Measurements from ENCODE around the gene GDA. TPM values are rescaled to one million over a fixed set of nuclear protein-coding genes. Genes with fewer than 3 reads are reported as not detected.
A peak's percentile ranks its signal among the peaks of the same experiment; 100 is the strongest.

Gene GDA
- total and polyA plus RNA-seq, 2 of the 8 experiments (the other 6 are each of a cell fraction or from before 2014, with no cell fraction given): 0.35 to 3.0 TPM

DNA sequence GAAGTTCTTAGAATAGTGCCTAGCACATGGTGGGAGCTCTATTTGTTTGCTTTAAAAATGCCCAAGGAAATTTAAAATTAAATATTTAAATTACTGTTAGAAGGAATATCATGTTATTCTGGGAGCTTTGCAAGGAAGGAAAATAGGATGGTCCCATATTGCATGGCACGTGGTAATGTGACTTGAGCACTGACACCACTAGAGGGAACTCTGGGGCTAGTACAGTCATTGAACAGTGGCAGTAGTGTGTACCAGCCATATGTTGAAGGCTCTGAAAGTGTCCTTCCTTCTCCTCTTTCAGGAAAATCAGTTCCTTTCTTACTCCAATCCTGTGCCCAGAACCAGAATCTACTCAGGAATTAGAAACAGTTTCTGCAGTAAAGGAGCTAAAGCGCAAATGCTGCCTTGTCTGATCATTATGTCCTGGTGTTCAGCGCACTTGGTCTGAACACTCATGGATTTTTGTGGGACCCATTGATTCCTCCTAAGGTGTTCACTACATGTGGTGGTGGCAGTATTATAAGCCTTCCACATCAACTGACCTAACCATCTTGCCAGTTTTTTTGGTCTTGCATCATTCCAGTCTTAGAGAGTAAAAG lies 54.1 kb downstream of the GDA start:
- DNase-seq (ENCODE audit: low read depth in 1 of 2, low spot score in 2 of 2) (no peak), FAIRE-seq (peak; percentile 92)
- POLR2A ChIA-PET (ENCODE audit: partially characterized antibody): no interaction called here
- H4K8ac ChIP-seq (ENCODE audit: extremely low read depth, insufficient read depth, low read length): no peak overlapping the region
- H2BK5ac ChIP-seq (ENCODE audit: low read depth, low read length): no peak overlapping the region
- no peaks in the 10 kb centered on the region for H3K36me3 ChIP-seq (ENCODE audit: control insufficient read depth in 2 of 4, insufficient read depth in 4 of 4, low read length in 3 of 4)
- no peak overlapping the region for H3K9ac ChIP-seq (replicated peaks in 1 of 4; ENCODE audit: extremely low read depth in 1 of 4, low read depth in 3 of 4, low read length in 3 of 4)
- no peak overlapping the region for H3K14ac ChIP-seq (ENCODE audit: insufficient read length)
- peak overlapping the region; percentile 73 for H2AFZ ChIP-seq (ENCODE audit: low read length)
- no peak overlapping the region for H3K23ac ChIP-seq (ENCODE audit: insufficient read length)
- H3K79me1 ChIP-seq (ENCODE audit: low read depth, low read length): no peaks in the 10 kb centered on the region
- H3K27me3 ChIP-seq (replicated peaks in 1 of 4; ENCODE audit: control insufficient read depth in 3 of 4, extremely low read depth in 1 of 4, insufficient read depth in 3 of 4, low read length in 3 of 4): no peaks in the 10 kb centered on the region
- no peak overlapping the region for H3K18ac ChIP-seq (ENCODE audit: extremely low read depth, low read length)
- H2BK15ac ChIP-seq (ENCODE audit: low read length): no peak overlapping the region
- CTCF ChIA-PET (ENCODE audit: partially characterized antibody): interaction anchor here (0.6 to 4.4 kb wide), 33 partner anchors 7 to 940 kb away, joined by 3 to 34 read pairs (median 4); no protein-coding TSS in a partner anchor
- no peak overlapping the region for H3K27ac ChIP-seq (ENCODE audit: low read depth, low read length)
- no peak overlapping the region for H2AK5ac ChIP-seq (ENCODE audit: low read depth, low read length)
- TF ChIP-seq CTCF (IDR thresholded peaks at IDR 0.05; ENCODE audit: control extremely low read depth in 1 of 3, insufficient read depth in 1 of 3, low read depth in 1 of 3, low read length in 3 of 3) (peak; percentile 23 to 77 (median 62)), RAD21 (IDR thresholded peaks at IDR 0.05 in 1 of 2, conservative IDR thresholded peaks at IDR 0.05 in 1 of 2; ENCODE audit: low read depth in 2 of 2, low read length in 2 of 2) (peak; percentile 69 to 78), EP300 (IDR thresholded peaks at IDR 0.05; ENCODE audit: borderline replicate concordance in 1 of 2, low read depth in 2 of 2, low read length in 2 of 2) (no peak), USF2 (IDR thresholded peaks at IDR 0.05; ENCODE audit: low read length) (0 out of 2 replicates have a peak, but pooled peaks have one; percentile 39), MAX (IDR thresholded peaks at IDR 0.05) (peak; percentile 72)
- H3K23me2 ChIP-seq (ENCODE audit: low read depth, low read length): no peaks in the 10 kb centered on the region
- no peaks in the 10 kb centered on the region for H3K9me3 ChIP-seq (ENCODE audit: insufficient read depth in 2 of 2, low read depth in 1 of 2, low read length in 1 of 2)
- no peaks in the 10 kb centered on the region for H4K20me1 ChIP-seq (replicated peaks in 1 of 2; ENCODE audit: control insufficient read depth in 1 of 2, insufficient read depth in 2 of 2, low read length in 2 of 2)
- H3K4ac ChIP-seq (replicated peaks; ENCODE audit: insufficient read length, low read depth, low read length): no peak overlapping the region
- no peak overlapping the region for H4K91ac ChIP-seq (replicated peaks; ENCODE audit: insufficient read length, low read length)
- 74% methylated on average over 3 of the region's 3 CpGs; no CpG with 5 or more reads in 1 of the 2 experiments for WGBS, 2 experiments (ENCODE audit: extremely low coverage in 1 of 2, insufficient coverage in 1 of 2, insufficient read length in 1 of 2, insufficient replicate concordance in 2 of 2, low coverage in 1 of 2, low lambda C conversion rate in 2 of 2, missing lambda C conversion rate in 1 of 2)
- no peak overlapping the region for H3K56ac ChIP-seq (replicated peaks; ENCODE audit: insufficient read length, low read depth, low read length)
- no peak overlapping the region for H2BK120ac ChIP-seq (replicated peaks; ENCODE audit: low read depth, low read length)
- no peaks in the 10 kb centered on the region for H3K4me1 ChIP-seq (replicated peaks in 1 of 4; ENCODE audit: control insufficient read depth in 3 of 4, insufficient read depth in 4 of 4, low read length in 3 of 4)
- H3K4me2 ChIP-seq (ENCODE audit: insufficient read depth in 1 of 2, low read depth in 2 of 2, low read length in 2 of 2): no peak overlapping the region
- H2BK20ac ChIP-seq (ENCODE audit: low read length): no peak overlapping the region
- H4K5ac ChIP-seq (ENCODE audit: insufficient read length, low read depth, low read length): no peak overlapping the region
- H3K4me3 ChIP-seq (ENCODE audit: extremely low read depth in 1 of 4, insufficient read depth in 2 of 4, low read depth in 3 of 4, low read length in 4 of 4): no peak overlapping the region
- no peak overlapping the region for H2BK12ac ChIP-seq (ENCODE audit: low read depth, low read length)
- no peaks in the 10 kb centered on the region for H3K79me2 ChIP-seq (ENCODE audit: control insufficient read depth in 1 of 2, insufficient read depth in 2 of 2, low read length in 2 of 2)
